Measurements from ENCODE around the gene ZFPM1. TPM values are rescaled to one million over a fixed set of nuclear protein-coding genes. Genes with fewer than 3 reads are reported as not detected.

The ZFPM1 gene
- total RNA-seq, 1 experiment from 2014 or later = 14.6 TPM

DNA sequence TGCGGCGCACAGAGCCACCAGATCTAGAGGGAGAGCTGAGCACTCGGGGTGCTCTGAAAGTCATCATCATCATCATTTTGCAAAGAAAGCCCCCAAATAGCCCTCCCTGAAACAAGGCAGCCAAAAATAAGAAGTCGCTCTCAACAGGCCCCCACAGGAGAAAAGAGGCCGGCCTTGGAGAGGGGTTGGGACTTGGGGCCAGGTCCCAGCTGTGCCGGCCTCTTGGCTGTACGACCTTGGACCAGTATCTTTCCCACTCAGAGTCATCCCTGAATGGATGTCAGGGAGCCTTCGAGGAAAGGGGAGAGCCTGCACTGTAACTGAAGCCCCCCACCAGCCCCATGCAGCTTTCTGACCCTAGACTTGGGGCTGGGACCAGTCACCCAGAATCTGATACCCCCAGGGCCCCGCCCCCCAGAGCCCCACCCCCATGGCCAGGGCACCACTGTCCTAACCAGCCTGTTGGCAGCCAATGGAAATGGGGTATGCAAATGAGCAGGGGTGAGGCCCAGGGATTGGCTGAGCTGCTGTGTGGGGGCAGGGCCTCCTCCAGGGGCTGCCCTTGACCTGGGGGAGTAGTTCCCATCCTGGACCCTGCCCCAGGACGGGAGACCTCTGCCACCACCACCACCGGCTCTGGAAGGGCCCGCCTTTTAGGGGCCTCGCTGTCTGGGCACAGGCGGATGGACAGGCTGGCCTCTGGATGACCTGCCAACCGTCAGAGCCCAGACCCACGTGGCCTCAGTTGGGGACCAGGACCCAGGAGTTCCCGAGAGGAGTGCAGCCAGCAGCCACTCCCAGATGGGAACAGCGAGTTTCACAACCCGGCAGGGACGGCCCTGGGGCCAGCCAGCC is 15.4 kb downstream of the ZFPM1 start:
- no peak overlapping the region for H3K4me3 ChIP-seq (replicated peaks in 1 of 2; ENCODE audit: low read depth in 1 of 2, low read length in 2 of 2)
- DNase-seq (ENCODE audit: low read depth, low spot score) = peak; percentile 56
- no peaks in the 10 kb centered on the region for H3K9me2 ChIP-seq (ENCODE audit: insufficient read depth)
- no peak overlapping the region; the same call in 1 of the 2 replicates for H3K27ac ChIP-seq (ENCODE audit: low read depth, low read length)
- no TSS peak for BruUV-seq (replicated peaks)
- H3K79me2 ChIP-seq (ENCODE audit: insufficient read depth, low read length) = peaks cover 20% of the 10 kb centered on the region; the same call in 1 of the 2 replicates
- no peaks in the 10 kb centered on the region for H3K9me3 ChIP-seq (ENCODE audit: control insufficient read depth in 1 of 2, insufficient read depth in 1 of 2, low read depth in 1 of 2, low read length in 2 of 2)
- peak; percentile 99 for ATAC-seq
- peaks cover 3% of the 10 kb centered on the region; the same call in 1 of the 2 replicates for H4K20me1 ChIP-seq (ENCODE audit: insufficient read depth)
- H3K4me2 ChIP-seq (ENCODE audit: low read length) = peak overlapping the region; percentile 31; the same call in 1 of the 2 replicates
- H3K9ac ChIP-seq (ENCODE audit: low read length) = no peak overlapping the region
- TF ChIP-seq POLR2AphosphoS5 (IDR thresholded peaks at IDR 0.05; ENCODE audit: low read depth, low read length) (no peak), ELF1 (IDR thresholded peaks at IDR 0.05; ENCODE audit: borderline replicate concordance, low read depth) (no peak), SRF (IDR thresholded peaks at IDR 0.05; ENCODE audit: low read depth) (no peak), RAD21 (IDR thresholded peaks at IDR 0.05; ENCODE audit: low read depth) (no peak), ZFX (IDR thresholded peaks at IDR 0.05) (no peak), CBX3 (IDR thresholded peaks at IDR 0.05; ENCODE audit: low read depth) (no peak), FOSL1 (IDR thresholded peaks at IDR 0.05; ENCODE audit: low read depth) (no peak), POLR2A (IDR thresholded peaks at IDR 0.05; ENCODE audit: borderline replicate concordance, extremely low read depth, insufficient read depth, insufficient read length) (no peak), YY1 (IDR thresholded peaks at IDR 0.05; ENCODE audit: extremely low read depth, insufficient replicate concordance, low read depth, low read length) (no peak), EZH2phosphoT487 (IDR thresholded peaks at IDR 0.05; ENCODE audit: borderline replicate concordance) (no peak), EGR1 (IDR thresholded peaks at IDR 0.05; ENCODE audit: low read depth) (no peak), EZH2 (IDR thresholded peaks at IDR 0.05) (no peak), SP1 (IDR thresholded peaks at IDR 0.05; ENCODE audit: low read depth) (no peak), JUND (IDR thresholded peaks at IDR 0.05) (no peak), ZNF274 (IDR thresholded peaks at IDR 0.05; ENCODE audit: low read depth, low read length) (no peak)
- TF ChIP-seq, protein P1, sequence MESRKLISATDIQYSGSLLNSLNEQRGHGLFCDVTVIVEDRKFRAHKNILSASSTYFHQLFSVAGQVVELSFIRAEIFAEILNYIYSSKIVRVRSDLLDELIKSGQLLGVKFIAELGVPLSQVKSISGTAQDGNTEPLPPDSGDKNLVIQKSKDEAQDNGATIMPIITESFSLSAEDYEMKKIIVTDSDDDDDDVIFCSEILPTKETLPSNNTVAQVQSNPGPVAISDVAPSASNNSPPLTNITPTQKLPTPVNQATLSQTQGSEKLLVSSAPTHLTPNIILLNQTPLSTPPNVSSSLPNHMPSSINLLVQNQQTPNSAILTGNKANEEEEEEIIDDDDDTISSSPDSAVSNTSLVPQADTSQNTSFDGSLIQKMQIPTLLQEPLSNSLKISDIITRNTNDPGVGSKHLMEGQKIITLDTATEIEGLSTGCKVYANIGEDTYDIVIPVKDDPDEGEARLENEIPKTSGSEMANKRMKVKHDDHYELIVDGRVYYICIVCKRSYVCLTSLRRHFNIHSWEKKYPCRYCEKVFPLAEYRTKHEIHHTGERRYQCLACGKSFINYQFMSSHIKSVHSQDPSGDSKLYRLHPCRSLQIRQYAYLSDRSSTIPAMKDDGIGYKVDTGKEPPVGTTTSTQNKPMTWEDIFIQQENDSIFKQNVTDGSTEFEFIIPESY (IDR thresholded peaks at IDR 0.05; ENCODE audit: extremely low read depth, insufficient replicate concordance, low read length) = no peak
- TF ChIP-seq, protein P2, sequence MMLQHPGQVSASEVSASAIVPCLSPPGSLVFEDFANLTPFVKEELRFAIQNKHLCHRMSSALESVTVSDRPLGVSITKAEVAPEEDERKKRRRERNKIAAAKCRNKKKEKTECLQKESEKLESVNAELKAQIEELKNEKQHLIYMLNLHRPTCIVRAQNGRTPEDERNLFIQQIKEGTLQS (IDR thresholded peaks at IDR 0.05) = no peak
- RAD21 ChIA-PET (ENCODE audit: low non-redundant PET in 1 of 2, low total read pairs in 2 of 2, uncharacterized antibody in 2 of 2, unreplicated experiment in 2 of 2) = no interaction called here
- CTCF ChIA-PET = interaction anchor here (0.6 kb wide), 1 partner anchor 9 kb away, joined by 3 read pairs; no protein-coding TSS in a partner anchor
- H3K4me1 ChIP-seq (ENCODE audit: control insufficient read depth in 1 of 2, insufficient read depth in 2 of 2, low read length in 2 of 2) = peaks cover 4 to 21% of the 10 kb centered on the region in 2 experiments; a peak in 3 of 4 replicates
- intact Hi-C loops (cut with micrococcal nuclease) = no loop called here
- no peaks in the 10 kb centered on the region for H3K27me3 ChIP-seq (ENCODE audit: insufficient read depth, low read length)
- no peak overlapping the region for H2AFZ ChIP-seq (ENCODE audit: low read depth, low read length, poor library complexity, severe bottlenecking)
- POLR2A ChIA-PET = no interaction called here
- H3K36me3 ChIP-seq (ENCODE audit: control insufficient read depth in 1 of 2, insufficient read depth in 2 of 2, low read length in 2 of 2) = no peaks in the 10 kb centered on the region

Data from HCT116 (cell line).